NCI-H2029 (cell line): Measurements from ENCODE around the gene KLHL2.
"Not testable (repeated sequence)": the region's sequence is repeated elsewhere in the genome, so short reads cannot be mapped to it uniquely, and the experiment has no call there.

Experiments
- DNase-seq: peaks from one replicate; lab custom pipeline; 2025; lab: John Stamatoyannopoulos, UW

The KLHL2 gene

GRCh38 chr4:165201806-165202205 lies 5.6 kb upstream of the KLHL2 start:
- no peak for DNase-seq

- no peak for DNase-seq
Observed at GRCh38 chr4:165203541-165204461, 3.6 kb upstream of the KLHL2 start.

GRCh38 chr4:165204462-165204830 lies 2.9 kb upstream of the KLHL2 start:
- DNase-seq = no peak

- no peak for DNase-seq
Observed at GRCh38 chr4:165207016-165207430, 338 bp upstream of the KLHL2 start.

GRCh38 chr4:165208221-165208652 lies 876 bp downstream of the KLHL2 start:
- no peak for DNase-seq

- DNase-seq = peak; percentile 10
Observed at GRCh38 chr4:165208741-165209388, 1.5 kb downstream of the KLHL2 start.

- no peak for DNase-seq
Observed at GRCh38 chr4:165209796-165210195, 2.4 kb downstream of the KLHL2 start.

GRCh38 chr4:165210566-165210965 lies 3.2 kb downstream of the KLHL2 start:
- no peak for DNase-seq

- not testable (repeated sequence) for DNase-seq
Observed at GRCh38 chr4:165212647-165213046, 5.3 kb downstream of the KLHL2 start.

- not testable (repeated sequence) for DNase-seq
Observed at GRCh38 chr4:165213404-165213803, 6.0 kb downstream of the KLHL2 start.

- DNase-seq = not testable (repeated sequence)
Observed at GRCh38 chr4:165213991-165214709, 6.8 kb downstream of the KLHL2 start.

GRCh38 chr4:165215034-165215751 lies 7.8 kb downstream of the KLHL2 start:
- DNase-seq = not testable (repeated sequence)

- not testable (repeated sequence) for DNase-seq
Observed at GRCh38 chr4:165215761-165216487, 8.6 kb downstream of the KLHL2 start.

GRCh38 chr4:165217325-165217724 lies 10.0 kb downstream of the KLHL2 start:
- no peak for DNase-seq

GRCh38 chr4:165221306-165221705 lies 13.9 kb downstream of the KLHL2 start:
- DNase-seq = not testable (repeated sequence)

- DNase-seq = not testable (repeated sequence)
Observed at GRCh38 chr4:165221993-165222650, 14.8 kb downstream of the KLHL2 start.

- peak; percentile 4 for DNase-seq
Observed at GRCh38 chr4:165222651-165222994, 15.3 kb downstream of the KLHL2 start.

GRCh38 chr4:165227401-165227800 lies 20.0 kb downstream of the KLHL2 start:
- not testable (repeated sequence) for DNase-seq

- DNase-seq = not testable (repeated sequence)
Observed at GRCh38 chr4:165229490-165230200, 22.3 kb downstream of the KLHL2 start.
